GM20431 (cell line): ENCODE data around the gene NDST1.
"Not testable (repeated sequence)": the region's sequence is repeated elsewhere in the genome, so short reads cannot be mapped to it uniquely, and the experiment has no call there.

ENCODE experiments used
- in situ Hi-C: fragments of 300-500 bp; cut with MseI, MboI; formaldehyde crosslinking; loops from one replicate; pipeline ENCODE4 v1.15.0; 2020; ENCODE audit warnings: low sequenced_read_pairs; ENCODE audit not compliant: unreplicated experiment

NDST1 gene

DNA sequence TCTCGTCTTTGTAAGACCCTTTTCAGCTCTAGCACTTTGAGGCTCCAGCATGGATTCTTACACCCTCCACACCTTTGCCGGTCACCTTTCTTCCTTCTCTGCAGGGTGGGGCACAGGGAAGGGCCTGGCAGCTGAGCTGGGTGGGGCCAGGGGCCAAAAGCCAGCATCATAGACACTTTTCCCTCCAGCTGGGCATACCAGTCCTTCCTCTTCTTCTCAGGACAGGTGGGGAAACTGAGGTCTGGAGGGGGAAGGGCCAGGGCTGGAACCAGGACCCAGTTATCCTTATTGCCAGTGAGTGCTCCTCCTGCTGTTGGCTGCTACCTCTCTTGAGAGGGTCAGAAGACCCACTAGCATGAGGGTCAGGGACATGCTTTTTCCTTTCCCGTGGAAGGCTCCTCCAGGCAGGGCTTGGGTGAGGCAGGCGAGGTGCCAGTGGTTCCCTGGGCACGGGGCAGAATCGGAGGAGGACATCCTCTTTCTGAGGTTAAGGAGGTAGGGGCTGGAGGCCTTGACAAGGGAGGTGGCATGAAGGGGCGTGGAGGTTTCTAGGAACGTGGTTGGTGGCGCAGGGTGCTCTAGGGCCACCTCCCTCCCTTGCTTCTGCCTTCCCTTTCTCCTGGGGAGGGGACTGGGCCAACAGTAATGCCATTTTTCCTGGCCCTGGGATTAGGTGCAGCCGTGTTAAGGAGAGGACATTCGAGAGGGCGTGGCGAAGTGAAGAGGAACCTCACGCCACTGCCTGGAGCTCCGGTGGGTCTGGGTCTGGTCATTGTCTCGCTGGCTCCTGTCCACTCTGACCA is at the start of gene NDST1:
Gene NDST1 (plus strand): TSS at position 658 of the 803 bp plus-strand sequence. CDS start 13,124 bp downstream, outside the sequence.
- in situ Hi-C loops = no loop called here

DNA sequence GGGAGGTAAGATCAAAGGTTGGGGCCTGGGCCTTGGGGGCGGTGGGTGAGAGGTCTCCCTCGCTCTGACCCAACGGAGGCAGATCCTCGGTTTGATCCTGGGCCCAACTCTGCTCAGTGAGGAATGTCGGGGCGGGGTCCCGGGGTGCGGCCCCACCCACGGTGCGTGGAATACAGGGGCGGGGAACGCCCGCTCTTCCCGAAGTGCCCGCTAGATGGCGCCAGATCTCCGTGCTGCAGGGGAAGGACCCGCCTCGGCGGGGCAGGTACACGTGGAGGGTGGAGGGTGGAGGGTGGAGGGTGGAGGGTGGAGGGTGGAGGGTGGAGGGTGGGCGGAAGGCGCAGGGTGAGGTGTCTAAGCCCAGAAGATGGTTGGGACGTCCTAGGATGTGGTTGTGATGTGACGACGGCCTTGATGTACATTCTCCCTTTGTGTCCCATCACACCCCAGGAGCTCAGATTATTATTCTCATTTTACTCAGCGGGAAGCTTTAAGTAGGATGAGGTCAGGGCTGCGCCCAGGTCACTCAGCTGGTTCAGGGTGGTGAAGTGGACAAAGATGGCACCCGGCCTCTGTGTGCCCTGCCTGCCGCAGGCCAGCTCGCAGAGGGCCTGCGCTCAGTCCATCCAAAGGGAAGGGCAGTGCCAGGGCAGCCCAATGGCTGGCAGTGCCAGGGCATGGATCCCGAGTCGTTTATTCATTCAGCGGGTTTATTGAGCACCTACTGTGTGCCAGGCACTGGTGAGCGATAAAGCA is 49.0 kb upstream of the NDST1 start:
- in situ Hi-C loops = loop anchor here (10.0 kb wide), 1 partner anchor 86 kb away; no protein-coding TSS in a partner anchor

DNA sequence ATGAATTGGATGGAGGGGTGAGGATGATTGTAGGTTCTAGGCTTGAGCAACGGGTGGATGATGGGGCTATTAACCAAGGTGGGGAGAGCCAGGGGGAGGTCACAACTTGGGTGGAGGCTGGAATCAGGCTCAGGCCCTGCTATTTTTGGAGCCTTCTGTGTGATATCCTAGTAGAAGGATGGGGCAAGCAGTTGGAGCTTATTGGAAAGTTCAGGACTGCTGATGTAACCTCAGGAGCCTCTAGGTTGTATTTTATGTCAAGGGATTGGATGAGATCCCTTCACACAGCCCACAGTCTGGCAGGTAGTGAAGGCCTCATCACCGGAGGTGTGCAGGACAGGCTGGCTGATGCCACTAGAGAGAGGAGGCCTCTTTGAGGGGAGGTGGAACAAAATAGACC is 47.1 kb upstream of the NDST1 start:
- in situ Hi-C loops = loop anchor here (10.0 kb wide), 1 partner anchor 64 kb away; no protein-coding TSS in a partner anchor

GRCh38 chr5:150461231-150461630 is 46.7 kb upstream of the NDST1 start:
- in situ Hi-C loops = loop anchor here (10.0 kb wide), 1 partner anchor 64 kb away; no protein-coding TSS in a partner anchor

GRCh38 chr5:150464554-150465012 is 43.3 kb upstream of the NDST1 start:
- in situ Hi-C loops = loop anchor here (10.0 kb wide), 1 partner anchor 60 kb away; no protein-coding TSS in a partner anchor

GRCh38 chr5:150465927-150466326 is 42.0 kb upstream of the NDST1 start:
- in situ Hi-C loops = loop anchor here (10.0 kb wide), 1 partner anchor 59 kb away; no protein-coding TSS in a partner anchor

GRCh38 chr5:150468206-150468605 is 39.7 kb upstream of the NDST1 start:
- in situ Hi-C loops = loop anchor here (10.0 kb wide), 1 partner anchor 57 kb away; no protein-coding TSS in a partner anchor

GRCh38 chr5:150469718-150470469 is 38.0 kb upstream of the NDST1 start:
- in situ Hi-C loops = loop anchor here (10.0 kb wide), 1 partner anchor 55 kb away; no protein-coding TSS in a partner anchor

DNA sequence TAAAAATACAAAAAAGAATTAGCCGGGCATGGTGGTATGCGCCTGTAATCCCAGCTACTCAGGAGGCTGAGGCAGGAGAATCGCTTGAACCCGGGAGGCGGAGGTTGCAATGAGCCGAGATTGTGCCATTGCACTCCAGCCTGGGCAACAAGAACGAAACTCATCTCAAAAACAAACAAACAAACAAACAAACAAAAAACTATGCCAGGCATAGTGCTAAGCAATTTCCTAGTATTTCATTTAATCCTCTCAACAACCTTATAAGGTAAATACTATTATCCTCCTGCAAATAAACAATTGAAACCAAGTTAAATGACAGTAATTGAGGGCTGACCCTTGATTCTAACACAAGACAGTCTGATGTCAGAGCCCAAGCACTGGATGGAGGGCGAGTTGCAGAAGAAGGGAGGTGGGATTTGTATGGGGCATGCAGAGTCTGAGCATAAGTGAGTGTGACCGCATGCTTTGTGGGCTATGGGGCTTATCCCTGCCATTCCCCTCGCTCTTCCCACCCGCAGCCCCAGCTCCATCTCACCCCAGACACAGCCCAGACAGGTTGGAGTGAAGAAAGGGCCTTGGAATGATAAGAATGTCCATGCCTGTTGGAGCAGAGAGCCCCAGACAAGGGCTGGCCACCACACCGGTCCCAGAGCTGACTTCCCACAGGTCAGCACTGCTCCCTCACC is 34.1 kb upstream of the NDST1 start:
- in situ Hi-C loops = no loop called here

GRCh38 chr5:150476568-150476967 is 31.4 kb upstream of the NDST1 start:
- in situ Hi-C loops = not testable (repeated sequence)

DNA sequence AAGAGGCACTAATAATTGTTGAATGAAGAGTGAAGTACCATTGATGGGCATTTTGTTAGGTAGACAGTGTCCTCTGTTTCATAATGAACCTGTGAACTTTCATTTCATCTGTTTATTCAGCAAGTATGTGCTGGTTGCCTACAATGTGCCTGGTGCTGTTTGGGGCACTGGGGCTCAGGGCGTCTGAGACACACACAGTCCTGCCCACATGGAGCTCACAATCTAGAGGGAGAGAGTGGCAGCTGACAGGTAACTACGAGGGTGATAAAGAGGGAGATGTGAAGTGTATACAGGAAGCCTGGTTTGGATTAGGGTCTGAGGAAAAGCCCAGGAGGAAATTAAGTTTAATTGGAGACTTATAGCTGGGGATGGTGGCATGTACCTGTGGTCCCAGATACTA is 28.5 kb upstream of the NDST1 start:
- in situ Hi-C loops = no loop called here

DNA sequence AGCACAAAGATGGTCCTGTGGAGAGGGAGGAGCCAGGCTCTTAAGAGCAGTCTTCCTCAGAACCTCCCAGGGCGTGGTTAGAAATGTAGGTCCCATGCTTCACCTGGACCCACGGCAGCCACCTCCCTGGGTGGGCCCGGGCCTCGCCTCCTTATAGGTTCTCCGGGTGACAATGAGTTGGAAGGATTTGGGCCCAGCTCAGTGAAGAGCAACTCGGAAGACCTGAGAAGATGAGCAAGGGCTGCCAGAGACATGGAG is 26.3 kb upstream of the NDST1 start:
- in situ Hi-C loops = no loop called here

DNA sequence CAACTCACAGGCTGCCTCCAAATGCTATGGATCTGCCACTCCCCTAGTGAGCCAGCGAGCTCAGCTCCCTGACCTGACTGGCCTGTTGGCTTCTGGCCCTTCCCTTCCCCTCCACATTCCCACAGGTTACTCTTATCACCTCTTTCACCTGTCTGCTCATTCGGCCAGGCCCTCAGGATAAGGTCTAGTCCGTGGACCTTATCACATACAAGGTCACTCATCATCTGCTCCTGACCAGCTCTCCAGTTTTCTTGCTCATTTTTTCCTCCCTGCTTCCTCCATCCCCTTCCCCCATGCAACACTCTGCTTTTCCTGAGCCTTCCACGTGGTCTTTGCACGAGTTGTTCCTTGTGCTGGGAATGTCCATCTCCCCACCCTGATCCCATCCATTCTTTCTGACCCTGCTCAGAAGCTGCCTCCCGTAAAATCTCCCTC is 25.9 kb upstream of the NDST1 start:
- in situ Hi-C loops = no loop called here

DNA sequence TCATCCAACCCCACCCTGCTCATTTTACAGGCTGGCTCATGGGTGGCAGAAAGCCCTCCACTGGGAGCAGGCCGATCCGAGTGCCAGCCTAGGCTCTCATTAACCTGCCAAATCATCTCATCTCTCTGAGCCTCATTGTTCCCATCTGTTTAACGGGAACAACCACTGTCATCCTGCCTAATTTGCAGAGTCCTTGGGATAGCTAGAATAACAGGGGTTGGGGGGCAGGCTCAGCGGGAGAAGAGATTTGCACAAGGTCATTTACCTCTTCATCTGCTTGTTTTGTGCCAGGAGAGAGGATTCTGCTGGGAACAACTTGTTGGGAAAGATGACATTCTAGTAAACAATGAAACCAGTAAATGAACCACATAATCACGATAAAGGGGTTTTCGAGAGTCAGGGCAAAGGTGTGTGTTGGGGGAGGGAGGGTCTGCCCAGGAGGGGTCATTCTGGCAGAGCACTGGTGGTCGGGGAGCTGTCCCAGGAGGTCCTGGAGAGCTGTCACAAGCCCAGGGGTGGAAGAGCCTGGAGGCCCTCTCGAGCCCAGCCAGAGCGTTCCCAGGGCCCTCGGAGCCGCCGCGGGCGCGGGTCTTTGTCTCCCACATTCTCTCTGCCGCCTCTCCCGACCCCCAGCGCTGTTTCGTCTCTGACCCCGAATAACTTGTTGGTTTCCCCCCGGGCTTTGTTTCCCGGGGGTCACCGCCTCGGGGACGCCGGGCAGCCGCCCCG is 22.8 kb upstream of the NDST1 start:
- in situ Hi-C loops = no loop called here

DNA sequence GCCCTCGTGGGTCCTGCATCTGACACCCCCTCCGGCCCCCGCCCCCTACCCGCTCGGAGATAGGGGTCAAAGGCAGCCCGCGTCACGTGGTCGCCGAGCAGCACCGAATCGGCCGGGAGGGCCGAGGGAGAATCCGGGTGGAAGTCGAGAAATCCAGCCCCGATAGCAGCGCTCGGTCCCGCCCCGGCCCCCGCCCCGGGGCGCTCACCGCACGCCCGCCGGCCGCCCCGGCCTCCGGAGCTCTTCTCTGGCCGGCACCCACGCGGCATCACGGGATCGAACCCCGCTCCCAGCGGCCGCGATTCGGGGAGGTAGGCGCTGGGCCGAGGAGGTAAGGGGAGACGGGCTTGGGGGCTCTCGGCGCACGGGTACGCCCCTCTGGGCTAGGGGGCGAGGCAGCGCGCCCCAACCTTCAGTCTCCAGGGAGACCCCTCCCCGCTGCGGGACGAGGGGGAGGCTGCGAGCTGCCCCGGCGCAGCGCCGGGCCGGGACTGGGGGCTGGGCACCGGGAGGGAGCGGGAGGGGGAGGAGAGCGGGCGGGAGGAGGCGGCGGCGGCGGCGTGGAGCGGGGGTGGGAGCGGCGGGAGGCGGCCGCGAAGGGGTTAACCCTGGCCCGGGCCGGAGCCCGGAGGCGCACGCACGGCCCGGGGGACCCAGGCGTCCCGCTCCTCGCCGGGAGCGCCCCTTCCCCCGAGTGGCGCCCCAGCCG is 22.1 kb upstream of the NDST1 start:
- in situ Hi-C loops = no loop called here

GRCh38 chr5:150486402-150487198 is 21.3 kb upstream of the NDST1 start:
- in situ Hi-C loops = no loop called here

- in situ Hi-C loops = no loop called here
Observed at GRCh38 chr5:150487199-150488061, 20.5 kb upstream of the NDST1 start.
